Activated CD8-positive, alpha-beta T cell treated with anti-CD3 and anti-CD28 coated beads for 36 hours (primary cell): ENCODE measurements around the gene TRNT1. TPM values are rescaled to one million over a fixed set of nuclear protein-coding genes. Genes with fewer than 3 reads are reported as not detected.
A peak's percentile ranks its signal among the peaks of the same experiment; 100 is the strongest.

Experiments used
- ATAC-seq: fragments of 200-7000 bp; cut with Tn5 transposase; one replicate; pipeline ENCODE4 v1.10.0; 2021; ENCODE audit warnings: mild to moderate bottlenecking, moderate library complexity
- CTCF ChIA-PET: fragments of 350-600 bp; sonication (Branson Sonifier 250); formaldehyde crosslinking; loops from one replicate; lab custom pipeline; 2021; ENCODE audit warnings: antibody characterized with exemption; lab: Charles Lee
- POLR2A ChIA-PET: fragments of 350-600 bp; sonication (Branson Sonifier 250); formaldehyde crosslinking; loops from one replicate; lab custom pipeline; 2021; ENCODE audit warnings: antibody characterized with exemption; lab: Charles Lee
- DNase-seq: peaks from one replicate; pipeline ENCODE4 v3.0.0-alpha.2; 2020
- H3K27ac Mint-ChIP-seq: one replicate; pipeline ENCODE4 v1.8.0; 2021; ENCODE audit warnings: mild to moderate bottlenecking, mixed read lengths
- H3K27me3 Mint-ChIP-seq: one replicate; pipeline ENCODE4 v1.8.0; 2021; ENCODE audit warnings: mixed read lengths
- H3K36me3 Mint-ChIP-seq: one replicate; pipeline ENCODE4 v1.8.0; 2021; ENCODE audit warnings: low read depth, mixed read lengths
- H3K4me1 Mint-ChIP-seq: one replicate; pipeline ENCODE4 v1.8.0; 2021; ENCODE audit warnings: low read depth, mixed read lengths
- H3K4me3 Mint-ChIP-seq: one replicate; pipeline ENCODE4 v1.8.0; 2021; ENCODE audit warnings: mild to moderate bottlenecking, moderate library complexity, mixed read lengths
- H3K9me3 Mint-ChIP-seq: one replicate; pipeline ENCODE4 v1.8.0; 2021; ENCODE audit warnings: mixed read lengths
- CTCF ChIP-seq: fragments of 200-600 bp; IDR thresholded peaks from one replicate; pipeline ENCODE4 v1.8.0; 2022; ENCODE audit warnings: antibody characterized with exemption, mild to moderate bottlenecking
- intact Hi-C: fragments of 100-400 bp; cut with micrococcal nuclease; formaldehyde crosslinking; loops from one replicate; pipeline ENCODE4 v1.10.0; 2022
- total RNA-seq, 2 experiments: library from RNA; stranded (reverse); gene quantifications; one replicate each; pipeline ENCODE4 v1.2.3, GENCODE V29; 2021

TRNT1 gene
- total RNA-seq, 2 experiments from 2014 or later, result 44.9 to 45.8 TPM

- ChIA-PET CTCF (interaction anchor here (0.7 to 1.6 kb wide), 7 partner anchors 9 to 196 kb away, joined by 3 to 7 read pairs (median 4); no protein-coding TSS in a partner anchor), POLR2A (interaction anchor here (0.8 to 1.3 kb wide), 3 partner anchors 43 to 52 kb away, joined by 3 to 6 read pairs (median 4); partner anchors contain the start of gene TRNT1)
- ATAC-seq, result peak; percentile 7
- TF ChIP-seq CTCF, result no peak
- no peak for DNase-seq
- intact Hi-C loops, result no loop called here
- Mint-ChIP-seq H3K27me3 (no peaks in the 10 kb centered on the region), H3K27ac (peak overlapping the region; percentile 89), H3K9me3 (no peaks in the 10 kb centered on the region), H3K4me3 (peak overlapping the region; percentile 85), H3K36me3 (peaks cover 13% of the 10 kb centered on the region), H3K4me1 (peaks cover 42% of the 10 kb centered on the region)
Observed at GRCh38 chr3:3178498-3179328, 52.0 kb downstream of the TRNT1 start.

GRCh38 chr3:3179407-3180094 lies 52.8 kb downstream of the TRNT1 start, which contains the start of gene CRBN:
TSS of gene CRBN (minus strand) at chr3:3179691. CDS start at chr3:3179687, 4 bp downstream.
- peak; percentile 87 for TF ChIP-seq CTCF
- Mint-ChIP-seq H3K36me3 (peaks cover 6% of the 10 kb centered on the region), H3K4me1 (peaks cover 37% of the 10 kb centered on the region), H3K27ac (peak within 1 kb of the TSS; percentile 89), H3K27me3 (no peaks in the 10 kb centered on the region), H3K9me3 (no peaks in the 10 kb centered on the region), H3K4me3 (peak within 1 kb of the TSS; percentile 85)
- ChIA-PET CTCF (interaction anchor here (0.7 to 1.2 kb wide), 6 partner anchors 10 to 197 kb away, joined by 3 to 7 read pairs (median 4); no protein-coding TSS in a partner anchor), POLR2A (interaction anchor here (0.8 to 1.2 kb wide), 2 partner anchors 44 to 53 kb away, joined by 3 to 6 read pairs; partner anchors contain the start of gene TRNT1)
- DNase-seq, result peak; percentile 90
- ATAC-seq, result peak; percentile 96
- intact Hi-C loops, result no loop called here

- H3K4me3 Mint-ChIP-seq, result no peak overlapping the region
- ATAC-seq, result no peak
- POLR2A ChIA-PET, result no interaction called here
Observed at GRCh38 chr3:3180456-3180855, 53.7 kb downstream of the TRNT1 start.

GRCh38 chr3:3184876-3185275 lies 58.1 kb downstream of the TRNT1 start:
- Mint-ChIP-seq H3K27ac (no peak overlapping the region), H3K9me3 (peaks cover 15% of the 10 kb centered on the region), H3K4me3 (no peak overlapping the region), H3K27me3 (no peaks in the 10 kb centered on the region), H3K36me3 (no peaks in the 10 kb centered on the region), H3K4me1 (peaks cover 6% of the 10 kb centered on the region)
- ATAC-seq, result no peak
- TF ChIP-seq CTCF, result no peak
- ChIA-PET CTCF (no interaction called here), POLR2A (no interaction called here)
- intact Hi-C loops, result no loop called here
- DNase-seq, result no peak

More at GRCh38 chr3:3180456-3180855, 53.7 kb downstream of the TRNT1 start:
- CTCF ChIA-PET, result interaction anchor here (1.5 kb wide), 1 partner anchor 9 kb away, joined by 5 read pairs; no protein-coding TSS in a partner anchor
- no peaks in the 10 kb centered on the region for H3K27me3 Mint-ChIP-seq
- peaks cover 6% of the 10 kb centered on the region for H3K36me3 Mint-ChIP-seq
- peaks cover 30% of the 10 kb centered on the region for H3K4me1 Mint-ChIP-seq
- intact Hi-C loops, result no loop called here
- TF ChIP-seq CTCF, result no peak
- H3K9me3 Mint-ChIP-seq, result no peaks in the 10 kb centered on the region
- DNase-seq, result no peak
- H3K27ac Mint-ChIP-seq, result no peak overlapping the region
